Measurements from ENCODE around the gene CFAP97D2.
A peak's percentile ranks its signal among the peaks of the same experiment; 100 is the strongest.

The CFAP97D2 gene

DNA sequence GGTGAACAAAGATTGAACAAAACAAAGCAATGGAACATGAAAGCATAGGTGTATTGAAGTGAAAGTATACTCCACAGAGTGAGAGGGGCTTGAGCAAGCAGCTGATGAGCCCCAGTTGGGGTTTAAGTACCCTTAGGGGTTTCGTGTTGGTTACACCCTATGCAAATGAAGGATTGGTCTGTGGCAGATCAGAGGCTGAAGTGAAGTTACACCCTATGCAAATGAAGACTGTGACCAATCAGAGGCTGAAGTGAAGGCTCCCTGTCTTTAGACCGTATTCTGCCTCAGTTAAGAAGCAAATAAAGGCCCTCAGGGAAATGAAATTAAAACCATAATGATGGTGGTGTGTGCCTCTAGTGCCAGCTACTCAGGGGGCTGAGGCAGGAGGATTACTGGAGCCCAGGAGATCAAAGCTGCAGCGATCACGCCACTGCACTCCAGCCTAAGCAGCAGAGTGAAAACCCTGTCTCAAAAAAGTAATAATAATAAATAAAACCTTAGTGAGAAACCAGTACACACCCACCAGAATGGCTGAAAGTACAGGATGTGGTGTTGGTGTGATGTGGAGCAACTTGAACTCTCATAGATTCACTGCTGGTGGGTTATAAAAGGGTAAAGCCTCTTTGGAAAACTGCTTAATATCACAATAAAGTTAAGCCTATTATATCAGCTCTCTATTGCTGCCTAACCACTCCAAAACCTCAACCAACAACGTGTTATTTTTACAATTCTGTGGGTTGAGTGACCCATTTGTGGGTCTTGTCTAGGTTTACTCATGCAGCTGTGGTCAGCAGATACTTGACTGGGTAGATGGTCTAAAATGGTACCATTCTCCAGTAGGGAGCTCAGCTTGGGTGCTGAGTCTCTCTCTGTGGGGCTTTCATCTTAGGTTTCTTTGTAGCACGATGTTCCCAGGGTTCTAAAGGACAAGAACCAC, 89.6 kb downstream of the CFAP97D2 start:
- DNase-seq (ENCODE audit: low read depth, low spot score): peak; percentile 52
- in situ Hi-C loops (cut with HindIII; ENCODE audit: low sequenced_read_pairs): no loop called here
- TF ChIP-seq, protein P1, sequence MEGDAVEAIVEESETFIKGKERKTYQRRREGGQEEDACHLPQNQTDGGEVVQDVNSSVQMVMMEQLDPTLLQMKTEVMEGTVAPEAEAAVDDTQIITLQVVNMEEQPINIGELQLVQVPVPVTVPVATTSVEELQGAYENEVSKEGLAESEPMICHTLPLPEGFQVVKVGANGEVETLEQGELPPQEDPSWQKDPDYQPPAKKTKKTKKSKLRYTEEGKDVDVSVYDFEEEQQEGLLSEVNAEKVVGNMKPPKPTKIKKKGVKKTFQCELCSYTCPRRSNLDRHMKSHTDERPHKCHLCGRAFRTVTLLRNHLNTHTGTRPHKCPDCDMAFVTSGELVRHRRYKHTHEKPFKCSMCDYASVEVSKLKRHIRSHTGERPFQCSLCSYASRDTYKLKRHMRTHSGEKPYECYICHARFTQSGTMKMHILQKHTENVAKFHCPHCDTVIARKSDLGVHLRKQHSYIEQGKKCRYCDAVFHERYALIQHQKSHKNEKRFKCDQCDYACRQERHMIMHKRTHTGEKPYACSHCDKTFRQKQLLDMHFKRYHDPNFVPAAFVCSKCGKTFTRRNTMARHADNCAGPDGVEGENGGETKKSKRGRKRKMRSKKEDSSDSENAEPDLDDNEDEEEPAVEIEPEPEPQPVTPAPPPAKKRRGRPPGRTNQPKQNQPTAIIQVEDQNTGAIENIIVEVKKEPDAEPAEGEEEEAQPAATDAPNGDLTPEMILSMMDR (IDR thresholded peaks at IDR 0.05; ENCODE audit: low read depth, low read length): no peak
- no peak overlapping the region for H3K4me3 ChIP-seq (ENCODE audit: low read depth, low read length)

DNA sequence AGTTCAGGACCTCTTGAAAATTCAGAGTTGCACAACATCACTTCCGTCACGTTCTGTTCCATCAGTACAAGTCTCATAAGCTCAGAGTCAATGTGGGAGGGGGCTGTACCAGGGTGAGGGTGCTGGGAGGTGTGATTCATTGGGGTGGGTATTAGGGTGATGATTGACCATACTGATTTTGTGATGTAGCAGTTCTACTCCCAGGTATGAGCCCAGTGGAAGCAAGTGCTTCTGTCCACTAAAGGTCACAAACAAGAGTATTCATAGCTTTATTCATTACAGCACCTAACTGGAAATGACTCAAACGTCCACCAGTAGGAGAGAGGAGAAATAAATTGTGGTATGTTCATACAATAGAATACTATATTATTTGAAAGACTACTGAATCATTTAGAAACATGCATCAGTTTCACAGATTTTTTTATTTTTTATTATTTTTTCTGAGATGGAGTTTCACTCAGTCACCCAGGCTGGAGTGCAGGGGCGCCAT, 90.3 kb downstream of the CFAP97D2 start:
- TF ChIP-seq, protein P1 (IDR thresholded peaks at IDR 0.05; ENCODE audit: low read depth, low read length): no peak
- in situ Hi-C loops (cut with HindIII; ENCODE audit: low sequenced_read_pairs): no loop called here
- no peak overlapping the region for H3K4me3 ChIP-seq (ENCODE audit: low read depth, low read length)
- DNase-seq (ENCODE audit: low read depth, low spot score): no peak
